ENCODE data around the gene MIA2. TPM values are rescaled to one million over a fixed set of nuclear protein-coding genes. Genes with fewer than 3 reads are reported as not detected.

The MIA2 gene
- total and polyA plus RNA-seq, 9 of the 15 experiments (the other 6 are each of a cell fraction or from before 2014, with no cell fraction given), result 6.0 to 21.8 (median 12.8) TPM

DNA sequence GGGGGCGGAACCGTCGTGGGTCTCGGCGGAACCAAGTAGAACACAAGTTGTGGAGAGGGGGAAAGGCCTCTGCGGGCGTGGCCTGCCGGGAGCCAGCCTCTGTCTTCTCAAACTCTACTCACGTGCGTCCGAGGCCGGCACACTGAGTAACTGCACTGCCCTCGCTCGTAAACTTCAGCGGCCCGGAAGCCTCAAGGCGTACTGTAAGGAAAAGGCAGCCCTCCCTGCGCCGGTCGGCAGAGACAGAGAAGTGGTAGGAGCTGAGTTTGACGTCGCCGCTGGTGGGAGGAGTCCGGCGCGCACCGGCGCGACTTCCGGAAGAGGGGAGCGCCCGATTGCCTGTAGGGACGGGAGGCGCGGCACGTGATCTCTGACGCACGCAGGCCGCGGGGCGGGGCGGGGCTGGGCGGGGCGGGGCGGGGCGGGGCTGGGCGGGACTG lies 198.5 kb downstream of the MIA2 start, which contains the start of gene FBXO33 (continued):
- TF ChIP-seq DDX20 (tag; IDR thresholded peaks at IDR 0.05; ENCODE audit: low read depth), result no peak
- TF ChIP-seq, protein P1, sequence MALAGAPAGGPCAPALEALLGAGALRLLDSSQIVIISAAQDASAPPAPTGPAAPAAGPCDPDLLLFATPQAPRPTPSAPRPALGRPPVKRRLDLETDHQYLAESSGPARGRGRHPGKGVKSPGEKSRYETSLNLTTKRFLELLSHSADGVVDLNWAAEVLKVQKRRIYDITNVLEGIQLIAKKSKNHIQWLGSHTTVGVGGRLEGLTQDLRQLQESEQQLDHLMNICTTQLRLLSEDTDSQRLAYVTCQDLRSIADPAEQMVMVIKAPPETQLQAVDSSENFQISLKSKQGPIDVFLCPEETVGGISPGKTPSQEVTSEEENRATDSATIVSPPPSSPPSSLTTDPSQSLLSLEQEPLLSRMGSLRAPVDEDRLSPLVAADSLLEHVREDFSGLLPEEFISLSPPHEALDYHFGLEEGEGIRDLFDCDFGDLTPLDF (CRISPR knock-in tag; IDR thresholded peaks at IDR 0.05), result no peak
- peak; percentile 95 for TF ChIP-seq MBD2 (IDR thresholded peaks at IDR 0.05; ENCODE audit: borderline replicate concordance, low read depth)
- TF ChIP-seq SMC3 (conservative IDR thresholded peaks at IDR 0.05; ENCODE audit: insufficient read depth, low read depth, low read length), result no peak
- TF ChIP-seq, protein P2, sequence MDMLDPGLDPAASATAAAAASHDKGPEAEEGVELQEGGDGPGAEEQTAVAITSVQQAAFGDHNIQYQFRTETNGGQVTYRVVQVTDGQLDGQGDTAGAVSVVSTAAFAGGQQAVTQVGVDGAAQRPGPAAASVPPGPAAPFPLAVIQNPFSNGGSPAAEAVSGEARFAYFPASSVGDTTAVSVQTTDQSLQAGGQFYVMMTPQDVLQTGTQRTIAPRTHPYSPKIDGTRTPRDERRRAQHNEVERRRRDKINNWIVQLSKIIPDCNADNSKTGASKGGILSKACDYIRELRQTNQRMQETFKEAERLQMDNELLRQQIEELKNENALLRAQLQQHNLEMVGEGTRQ (CRISPR knock-in tag; IDR thresholded peaks at IDR 0.05), result peak; percentile 93
- TF ChIP-seq GABPB1 (CRISPR knock-in tag; IDR thresholded peaks at IDR 0.05), result peak; percentile 80
- TF ChIP-seq JUND (IDR thresholded peaks at IDR 0.05; ENCODE audit: borderline replicate concordance, low read depth, low read length), result peak; percentile 92
- TF ChIP-seq JUND (tag; IDR thresholded peaks at IDR 0.05; ENCODE audit: borderline replicate concordance, low read depth, low read length), result peak; percentile 43; the same call in 1 of the 3 replicates
- no peak for TF ChIP-seq MCM2 (IDR thresholded peaks at IDR 0.05; ENCODE audit: low read depth)
- no peak for TF ChIP-seq ZNF133 (CRISPR knock-in tag; IDR thresholded peaks at IDR 0.05)
- TF ChIP-seq, protein P3, sequence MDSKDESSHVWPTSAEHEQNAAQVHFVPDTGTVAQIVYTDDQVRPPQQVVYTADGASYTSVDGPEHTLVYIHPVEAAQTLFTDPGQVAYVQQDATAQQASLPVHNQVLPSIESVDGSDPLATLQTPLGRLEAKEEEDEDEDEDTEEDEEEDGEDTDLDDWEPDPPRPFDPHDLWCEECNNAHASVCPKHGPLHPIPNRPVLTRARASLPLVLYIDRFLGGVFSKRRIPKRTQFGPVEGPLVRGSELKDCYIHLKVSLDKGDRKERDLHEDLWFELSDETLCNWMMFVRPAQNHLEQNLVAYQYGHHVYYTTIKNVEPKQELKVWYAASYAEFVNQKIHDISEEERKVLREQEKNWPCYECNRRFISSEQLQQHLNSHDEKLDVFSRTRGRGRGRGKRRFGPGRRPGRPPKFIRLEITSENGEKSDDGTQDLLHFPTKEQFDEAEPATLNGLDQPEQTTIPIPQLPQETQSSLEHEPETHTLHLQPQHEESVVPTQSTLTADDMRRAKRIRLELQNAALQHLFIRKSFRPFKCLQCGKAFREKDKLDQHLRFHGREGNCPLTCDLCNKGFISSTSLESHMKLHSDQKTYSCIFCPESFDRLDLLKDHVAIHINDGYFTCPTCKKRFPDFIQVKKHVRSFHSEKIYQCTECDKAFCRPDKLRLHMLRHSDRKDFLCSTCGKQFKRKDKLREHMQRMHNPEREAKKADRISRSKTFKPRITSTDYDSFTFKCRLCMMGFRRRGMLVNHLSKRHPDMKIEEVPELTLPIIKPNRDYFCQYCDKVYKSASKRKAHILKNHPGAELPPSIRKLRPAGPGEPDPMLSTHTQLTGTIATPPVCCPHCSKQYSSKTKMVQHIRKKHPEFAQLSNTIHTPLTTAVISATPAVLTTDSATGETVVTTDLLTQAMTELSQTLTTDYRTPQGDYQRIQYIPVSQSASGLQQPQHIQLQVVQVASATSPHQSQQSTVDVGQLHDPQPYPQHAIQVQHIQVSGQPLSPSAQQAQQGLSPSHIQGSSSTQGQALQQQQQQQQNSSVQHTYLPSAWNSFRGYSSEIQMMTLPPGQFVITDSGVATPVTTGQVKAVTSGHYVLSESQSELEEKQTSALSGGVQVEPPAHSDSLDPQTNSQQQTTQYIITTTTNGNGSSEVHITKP (IDR thresholded peaks at IDR 0.05; ENCODE audit: partially characterized antibody), result peak; percentile 100
- peak; percentile 35; the same call in 1 of the 2 replicates for TF ChIP-seq ZNF395 (CRISPR knock-in tag; IDR thresholded peaks at IDR 0.05)
- TF ChIP-seq ZBTB9 (CRISPR knock-in tag; IDR thresholded peaks at IDR 0.05), result no peak
- peak; percentile 46 for TF ChIP-seq FOSL1 (tag; conservative IDR thresholded peaks at IDR 0.05)
- TF ChIP-seq FOXK2 (conservative IDR thresholded peaks at IDR 0.05 in 1 of 2, IDR thresholded peaks at IDR 0.05 in 1 of 2; ENCODE audit: low read depth in 2 of 2), result peak; percentile 58 to 99; a peak in 3 of 4 replicates
- TF ChIP-seq EP400 (IDR thresholded peaks at IDR 0.05), result peak; percentile 54
- no peak for TF ChIP-seq ZNF551 (CRISPR knock-in tag; IDR thresholded peaks at IDR 0.05)
- TF ChIP-seq ELF2 (CRISPR knock-in tag; IDR thresholded peaks at IDR 0.05), result peak; percentile 37; the same call in 1 of the 2 replicates
